GM21367 (cell line): ENCODE results near the gene PPP1R2B.
A peak's percentile ranks its signal among the peaks of the same experiment; 100 is the strongest.

Experiments
- ATAC-seq: cut with Tn5 transposase; IDR thresholded peaks from one replicate; pipeline ENCODE4 v1.9.1; 2021; ENCODE audit not compliant: unreplicated experiment

The PPP1R2B gene

GRCh38 chr5:156871212-156871611 is 21.1 kb downstream of the PPP1R2B start:
- no peak for ATAC-seq

GRCh38 chr5:156879665-156880285 is 29.7 kb downstream of the PPP1R2B start:
- peak; percentile 93 for ATAC-seq

GRCh38 chr5:156883316-156883875 is 33.3 kb downstream of the PPP1R2B start:
- ATAC-seq, result no peak

- ATAC-seq, result no peak
Observed at GRCh38 chr5:156888520-156888919, 38.4 kb downstream of the PPP1R2B start.

GRCh38 chr5:156892223-156892622 is 42.1 kb downstream of the PPP1R2B start:
- ATAC-seq, result no peak

- ATAC-seq, result no peak
Observed at GRCh38 chr5:156892864-156893263, 42.8 kb downstream of the PPP1R2B start.

GRCh38 chr5:156893517-156893916 is 43.4 kb downstream of the PPP1R2B start:
- peak; percentile 73 for ATAC-seq

- no peak for ATAC-seq
Observed at GRCh38 chr5:156896546-156896945, 46.5 kb downstream of the PPP1R2B start.
